Suppressor macrophage treated with lipopolysaccharide for 1 hour (primary cell): ENCODE results near the gene KLHL35.

Experiments used
- DNase-seq, 3 donors: peaks; one replicate each; pipeline ENCODE4 v3.0.0-alpha.2; 2020 to 2022

The KLHL35 gene

GRCh38 chr11:75440960-75441803 is 8.2 kb upstream of the KLHL35 start:
- DNase-seq: no peak

GRCh38 chr11:75439495-75440120 is 6.6 kb upstream of the KLHL35 start:
- DNase-seq: no peak

GRCh38 chr11:75439026-75439425 is 6.0 kb upstream of the KLHL35 start:
- no peak for DNase-seq

- DNase-seq: no peak
Measured at GRCh38 chr11:75437966-75438659, 5.1 kb upstream of the KLHL35 start.

DNA sequence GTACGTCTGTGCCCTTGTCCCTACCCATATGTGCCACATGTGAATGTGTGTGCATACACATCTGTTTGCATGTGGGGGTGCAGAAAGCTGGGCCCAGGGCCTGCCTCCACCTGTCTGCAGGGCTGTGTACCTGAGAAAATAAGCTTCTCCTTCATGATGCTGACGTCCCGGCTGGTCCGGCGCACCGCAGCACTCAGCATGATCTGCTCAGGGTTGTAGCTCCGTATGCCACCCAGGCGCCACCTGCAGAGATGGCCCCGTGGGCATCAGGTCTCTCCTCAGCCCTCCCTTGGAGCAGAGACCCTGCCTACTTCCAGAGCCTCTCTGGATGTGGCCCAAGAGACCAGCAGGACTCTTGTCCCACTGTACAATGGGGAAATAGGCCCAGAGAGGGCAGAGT is 3.8 kb upstream of the KLHL35 start:
- DNase-seq: no peak

DNA sequence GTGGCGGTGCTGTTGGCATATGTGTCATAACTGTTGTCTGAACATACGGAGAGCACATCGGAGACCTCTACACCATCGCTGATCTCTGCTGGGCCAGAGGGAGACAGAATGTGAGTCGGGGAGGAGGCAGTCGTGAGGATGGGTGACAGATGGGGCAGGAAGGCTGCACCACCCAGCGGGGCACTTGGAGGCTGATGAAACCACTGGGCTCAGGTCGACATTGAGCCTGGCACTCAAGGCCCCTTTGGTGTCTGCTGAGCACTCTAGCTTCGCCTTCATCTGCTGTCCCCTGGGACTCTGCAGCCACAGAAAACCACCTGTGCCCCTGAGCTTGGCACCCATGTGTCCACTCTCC is 2.5 kb upstream of the KLHL35 start:
- no peak for DNase-seq

GRCh38 chr11:75434886-75435570 is 2.0 kb upstream of the KLHL35 start:
- DNase-seq: no peak

DNA sequence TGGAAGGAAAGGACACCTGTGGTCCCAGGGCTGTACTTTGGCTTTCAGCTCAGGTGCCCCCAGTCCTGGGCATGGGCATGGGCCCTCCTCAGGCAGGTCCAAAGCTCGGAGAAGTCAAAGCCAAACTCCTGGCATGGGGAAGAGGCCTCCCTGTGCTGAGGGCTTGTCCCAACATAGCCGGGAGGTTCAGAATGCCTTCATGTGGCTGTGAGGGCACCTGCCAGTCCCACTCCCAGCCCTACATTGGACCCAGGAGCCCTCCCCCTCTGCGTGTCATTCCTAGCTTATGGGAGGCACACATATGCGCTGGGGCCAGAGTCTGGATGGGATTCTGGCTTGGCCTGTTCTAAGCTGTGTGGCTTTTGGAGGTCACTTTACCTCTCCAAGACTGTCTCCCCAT is 1.0 kb upstream of the KLHL35 start:
- no peak for DNase-seq

DNA sequence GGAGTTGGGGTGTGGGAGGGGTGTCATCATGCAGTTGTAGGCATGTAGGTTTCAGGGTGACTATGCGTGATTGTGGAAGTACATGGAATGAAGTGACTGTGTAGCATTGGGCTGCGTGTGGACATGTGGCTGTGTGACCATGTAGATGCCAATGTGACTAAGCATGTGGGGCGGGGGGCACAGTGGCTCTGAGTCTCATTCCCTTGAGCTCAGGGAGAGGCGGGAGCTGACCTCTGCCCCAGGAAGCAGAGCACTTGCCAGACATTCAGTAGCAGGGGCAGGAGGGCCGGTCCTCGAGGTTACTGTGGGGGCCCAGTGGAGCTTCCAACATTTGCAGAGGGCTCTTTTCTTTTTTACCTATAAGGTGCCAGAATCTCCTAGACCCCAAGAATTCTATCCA is 440 bp upstream of the KLHL35 start:
- no peak for DNase-seq

GRCh38 chr11:75431533-75432525 is 1.2 kb downstream of the KLHL35 start:
- no peak for DNase-seq

GRCh38 chr11:75430714-75431532 is 2.1 kb downstream of the KLHL35 start:
- DNase-seq: no peak

GRCh38 chr11:75429902-75430713 is 2.9 kb downstream of the KLHL35 start:
- peak; percentile 68 to 87 (median 72) for DNase-seq

DNA sequence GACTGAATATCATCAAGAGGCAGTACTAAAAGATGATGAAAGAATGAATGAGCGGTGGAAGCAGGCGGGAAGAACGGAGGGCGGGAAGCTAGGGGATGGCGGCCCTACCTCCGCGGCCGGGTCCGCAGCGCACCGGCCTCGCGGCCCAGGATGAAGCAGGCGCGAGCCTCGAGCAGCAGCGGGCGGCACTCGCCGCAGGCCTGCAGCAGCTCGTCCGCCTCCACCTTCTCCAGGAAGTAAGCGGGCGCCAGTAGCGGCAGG is 3.4 kb downstream of the KLHL35 start:
- no peak for DNase-seq

GRCh38 chr11:75428989-75429640 is 3.9 kb downstream of the KLHL35 start:
- no peak for DNase-seq

DNA sequence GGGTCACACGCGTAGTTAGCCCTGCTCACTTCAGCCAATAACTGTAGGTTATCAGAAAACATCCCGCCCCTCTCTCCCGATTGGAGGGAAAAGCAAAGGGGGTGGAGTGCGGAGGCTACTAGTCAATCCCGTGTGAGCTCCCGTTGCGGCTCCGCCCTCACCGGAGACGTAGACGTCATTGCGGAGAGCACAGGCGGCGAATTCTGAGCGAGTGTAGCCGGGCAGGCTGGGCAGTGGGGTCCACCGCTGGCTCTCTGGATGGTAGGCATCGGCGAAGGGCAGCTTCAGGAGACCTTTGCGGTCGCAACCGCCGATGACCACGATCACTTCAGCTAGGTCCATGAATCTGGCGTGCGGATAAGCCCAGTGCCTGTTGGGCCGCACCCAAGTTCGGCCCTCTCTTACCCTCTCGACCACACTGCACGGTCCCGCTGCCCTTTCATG is 4.7 kb downstream of the KLHL35 start:
- peak; percentile 77 to 89 (median 87) for DNase-seq

GRCh38 chr11:75427181-75427580 is 5.8 kb downstream of the KLHL35 start:
- DNase-seq: no peak

DNA sequence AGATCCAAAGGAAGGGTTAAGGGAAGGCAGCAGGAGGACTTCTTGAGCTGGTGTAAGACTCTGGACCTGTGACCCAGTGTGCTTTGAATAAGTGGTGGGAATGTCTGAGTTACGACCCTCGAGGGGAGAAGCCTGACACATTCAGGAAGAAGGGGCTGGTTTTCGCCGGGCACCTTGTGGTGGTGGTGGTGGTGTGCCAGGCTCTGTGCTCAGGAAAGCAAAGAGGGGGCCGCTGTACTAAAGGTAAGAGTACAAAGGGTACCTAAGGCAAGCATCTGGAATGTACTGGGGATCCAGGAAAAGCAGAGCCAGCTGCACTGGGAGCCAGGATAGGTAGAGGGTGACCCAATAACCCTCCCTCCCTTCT is 6.3 kb downstream of the KLHL35 start:
- no peak for DNase-seq

- no peak for DNase-seq
Measured at GRCh38 chr11:75425422-75425821, 7.6 kb downstream of the KLHL35 start.

DNA sequence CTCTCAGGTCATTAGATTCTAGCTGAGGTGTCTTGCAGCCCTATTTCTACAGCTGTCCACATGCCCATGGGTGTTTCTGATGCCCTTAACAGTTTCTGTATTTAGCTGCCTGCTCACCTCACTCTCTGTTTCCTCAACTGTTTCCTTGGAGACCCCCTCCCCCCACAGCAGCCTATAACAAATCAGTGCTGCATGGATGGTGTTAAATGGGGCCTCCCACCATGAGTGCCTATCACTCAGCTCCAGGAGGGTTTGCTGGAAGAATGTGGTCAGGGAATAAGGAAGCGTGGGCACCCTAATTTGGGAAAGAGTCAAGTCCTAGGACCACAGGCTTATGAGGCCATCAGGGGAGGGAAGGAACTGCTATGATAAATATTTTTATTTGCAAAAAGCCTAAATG is 8.6 kb downstream of the KLHL35 start:
- no peak for DNase-seq

DNA sequence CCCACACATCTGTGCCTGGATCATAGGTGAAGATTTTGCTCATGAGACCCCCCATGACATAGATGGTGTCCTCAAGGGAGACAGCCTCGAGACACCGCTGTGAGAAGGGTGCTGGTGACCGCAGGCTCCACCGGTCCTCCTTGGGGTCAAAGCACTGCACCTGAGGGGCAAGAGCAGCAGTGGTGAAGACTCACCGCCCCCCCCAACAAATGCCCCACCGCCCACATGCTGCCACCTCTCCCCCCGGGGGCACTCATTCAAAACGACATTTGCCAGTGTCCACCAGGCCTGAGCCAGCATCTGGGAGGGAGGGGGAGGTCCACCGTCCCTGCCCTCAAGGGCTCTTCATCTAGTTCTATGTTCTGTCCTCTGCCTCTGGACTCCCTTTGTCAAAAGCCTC is 9.3 kb downstream of the KLHL35 start:
- DNase-seq: no peak
